NCI-H345 treated with DMSO at 0.1 percent for 48 hours (cell line): ENCODE data around the gene AGAP1.
A peak's percentile ranks its signal among the peaks of the same experiment; 100 is the strongest.

Source experiments
- DNase-seq: peaks from one replicate; lab custom pipeline; 2025; ENCODE audit not compliant: unreplicated experiment; lab: John Stamatoyannopoulos, UW

AGAP1 gene

GRCh38 chr2:235530735-235531134, 36.9 kb downstream of the AGAP1 start:
- DNase-seq: no peak

GRCh38 chr2:235532307-235532706, 38.5 kb downstream of the AGAP1 start:
- no peak for DNase-seq

GRCh38 chr2:235533198-235533597, 39.4 kb downstream of the AGAP1 start:
- DNase-seq: no peak

GRCh38 chr2:235533616-235534385, 40.0 kb downstream of the AGAP1 start:
- DNase-seq: no peak

- peak; percentile 68 for DNase-seq
Measured at GRCh38 chr2:235534678-235535422, 41.0 kb downstream of the AGAP1 start.

- DNase-seq: no peak
Measured at GRCh38 chr2:235535423-235536130, 41.7 kb downstream of the AGAP1 start.

- no peak for DNase-seq
Measured at GRCh38 chr2:235536711-235537110, 42.9 kb downstream of the AGAP1 start.

- no peak for DNase-seq
Measured at GRCh38 chr2:235537186-235537585, 43.3 kb downstream of the AGAP1 start.

GRCh38 chr2:235537587-235537986, 43.7 kb downstream of the AGAP1 start:
- no peak for DNase-seq

GRCh38 chr2:235538144-235538639, 44.3 kb downstream of the AGAP1 start:
- no peak for DNase-seq

GRCh38 chr2:235538981-235539380, 45.1 kb downstream of the AGAP1 start:
- no peak for DNase-seq

- no peak for DNase-seq
Measured at GRCh38 chr2:235539773-235540172, 45.9 kb downstream of the AGAP1 start.

GRCh38 chr2:235541016-235541415, 47.2 kb downstream of the AGAP1 start:
- no peak for DNase-seq

GRCh38 chr2:235541838-235542549, 48.2 kb downstream of the AGAP1 start:
- DNase-seq: no peak

- DNase-seq: no peak
Measured at GRCh38 chr2:235542733-235543127, 48.9 kb downstream of the AGAP1 start.

GRCh38 chr2:235543128-235543750, 49.4 kb downstream of the AGAP1 start:
- no peak for DNase-seq

- no peak for DNase-seq
Measured at GRCh38 chr2:235543851-235544688, 50.2 kb downstream of the AGAP1 start.

GRCh38 chr2:235544689-235544969, 50.8 kb downstream of the AGAP1 start:
- no peak for DNase-seq

GRCh38 chr2:235545339-235546150, 51.7 kb downstream of the AGAP1 start:
- no peak for DNase-seq
